Measurements from ENCODE around the gene HIVEP3. TPM values are rescaled to one million over a fixed set of nuclear protein-coding genes. Genes with fewer than 3 reads are reported as not detected.

HIVEP3 gene
- total RNA-seq, 1 experiment from 2014 or later = 6.0 TPM

DNA sequence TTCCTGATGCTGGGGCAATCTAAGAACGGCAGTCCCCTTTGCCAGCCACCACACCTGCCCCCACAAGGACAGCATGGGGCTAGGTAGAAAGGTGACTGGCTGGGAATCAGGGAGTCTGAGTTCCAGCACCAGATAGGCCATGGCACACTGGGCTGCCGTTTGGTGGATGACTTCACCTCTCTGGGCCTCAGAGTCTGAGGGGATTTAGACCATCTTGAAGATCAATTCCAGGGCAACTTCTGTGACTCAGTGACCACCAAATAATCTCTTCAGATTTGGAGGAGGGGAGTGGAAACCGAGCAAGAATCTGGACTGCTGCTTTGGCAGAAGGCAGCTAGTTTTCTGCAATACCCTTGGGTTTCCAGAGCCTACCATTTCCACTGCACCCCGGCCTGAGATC is 342.1 kb downstream of the HIVEP3 start:
- in situ Hi-C loops (cut with HindIII; ENCODE audit: low pct_unique_long_range_greater_than_20kb, low sequenced_read_pairs) (no loop called here), intact Hi-C loops (cut with micrococcal nuclease; ENCODE audit: unreplicated experiment) (no loop called here)
- CTCF ChIA-PET = no interaction called here
- DNase-seq (ENCODE audit: low read depth, low spot score) (no peak), ATAC-seq (no peak)
- H3K4me3 ChIP-seq (ENCODE audit: low read depth in 2 of 2, low read length in 2 of 2) = no peak overlapping the region
- no TSS peak for BruUV-seq (replicated peaks)
- H3K27ac ChIP-seq (ENCODE audit: low read length) = no peak overlapping the region
- POLR2A ChIA-PET = no interaction called here
- no peaks in the 10 kb centered on the region for H3K9me3 ChIP-seq (ENCODE audit: control insufficient read depth, insufficient read depth, low read depth, low read length)
- no peaks in the 10 kb centered on the region for H3K4me1 ChIP-seq (ENCODE audit: control insufficient read depth, insufficient read depth, low read length)
- H3K36me3 ChIP-seq (ENCODE audit: control insufficient read depth, insufficient read depth, low read length) = no peaks in the 10 kb centered on the region
- no peak for TF ChIP-seq TCF7L2 (IDR thresholded peaks at IDR 0.05; ENCODE audit: low read depth, low read length)
- no peak for TF ChIP-seq CTCF (IDR thresholded peaks at IDR 0.05)
- no peak for TF ChIP-seq POLR2AphosphoS5 (IDR thresholded peaks at IDR 0.05; ENCODE audit: low read depth, low read length)
- TF ChIP-seq REST (IDR thresholded peaks at IDR 0.05; ENCODE audit: insufficient read depth in 1 of 2, low read depth in 2 of 2, low read length in 1 of 2) = no peak
- no peak for TF ChIP-seq SIN3A (IDR thresholded peaks at IDR 0.05; ENCODE audit: borderline replicate concordance, insufficient read depth, low read depth, low read length)
- H3K27me3 ChIP-seq (ENCODE audit: control insufficient read depth, insufficient read depth, low read length) = no peaks in the 10 kb centered on the region

DNA sequence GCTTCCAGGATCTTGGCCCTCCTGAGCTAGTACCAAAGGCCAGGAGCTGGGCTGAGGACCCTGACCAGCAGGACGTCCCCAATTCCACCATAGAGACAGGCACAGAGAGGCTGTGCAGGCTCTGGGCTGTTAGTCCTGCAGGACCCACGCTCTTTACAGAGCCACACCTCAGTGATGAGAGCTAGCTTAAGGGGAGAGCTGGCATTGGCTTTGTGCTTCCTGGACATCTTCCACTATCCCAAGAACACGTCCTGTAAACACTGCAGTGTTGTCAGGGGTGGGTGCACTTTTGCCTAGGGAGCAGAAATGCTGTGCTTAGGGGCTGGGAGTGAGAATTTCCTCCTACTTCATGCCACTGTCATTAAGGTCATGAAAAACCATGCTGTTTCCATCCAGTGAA is 342.5 kb downstream of the HIVEP3 start:
- no peaks in the 10 kb centered on the region for H3K9me3 ChIP-seq (ENCODE audit: control insufficient read depth, insufficient read depth, low read depth, low read length)
- H3K4me1 ChIP-seq (ENCODE audit: control insufficient read depth, insufficient read depth, low read length) = no peaks in the 10 kb centered on the region
- no peaks in the 10 kb centered on the region for H3K36me3 ChIP-seq (ENCODE audit: control insufficient read depth, insufficient read depth, low read length)
- H3K27me3 ChIP-seq (ENCODE audit: control insufficient read depth, insufficient read depth, low read length) = no peaks in the 10 kb centered on the region
- no peak for DNase-seq (ENCODE audit: low read depth, low spot score)
- CTCF ChIA-PET = no interaction called here
- ATAC-seq = no peak
- BruUV-seq (replicated peaks) = no TSS peak
- TF ChIP-seq POLR2AphosphoS5 (IDR thresholded peaks at IDR 0.05; ENCODE audit: low read depth, low read length) (no peak), TCF7L2 (IDR thresholded peaks at IDR 0.05; ENCODE audit: low read depth, low read length) (no peak), CTCF (IDR thresholded peaks at IDR 0.05) (no peak), SIN3A (IDR thresholded peaks at IDR 0.05; ENCODE audit: borderline replicate concordance, insufficient read depth, low read depth, low read length) (no peak), REST (IDR thresholded peaks at IDR 0.05; ENCODE audit: insufficient read depth in 1 of 2, low read depth in 2 of 2, low read length in 1 of 2) (no peak)
- in situ Hi-C loops (cut with HindIII; ENCODE audit: low pct_unique_long_range_greater_than_20kb, low sequenced_read_pairs) (no loop called here), intact Hi-C loops (cut with micrococcal nuclease; ENCODE audit: unreplicated experiment) (no loop called here)
- POLR2A ChIA-PET = no interaction called here
- no peak overlapping the region for H3K27ac ChIP-seq (ENCODE audit: low read length)
- H3K4me3 ChIP-seq (ENCODE audit: low read depth in 2 of 2, low read length in 2 of 2) = no peak overlapping the region

All from Panc1 (cell line).